Neural progenitor cell (in vitro differentiated cells): ENCODE results near the gene MYLIP.

Experiments
- EZH2 ChIP-seq: fragments of 200-600 bp; sonication (generic); IDR thresholded peaks from 2 replicates; pipeline ENCODE4 v1.6.1; 2017; ENCODE audit warnings: antibody characterized with exemption, mild to moderate bottlenecking, moderate library complexity
- TF ChIP-seq, protein P1 (sequence below): fragments of 200-600 bp; sonication (generic); IDR thresholded peaks from 2 replicates; pipeline ENCODE4 v1.5.1; 2017; ENCODE audit warnings: antibody characterized with exemption, mild to moderate bottlenecking

DNA sequence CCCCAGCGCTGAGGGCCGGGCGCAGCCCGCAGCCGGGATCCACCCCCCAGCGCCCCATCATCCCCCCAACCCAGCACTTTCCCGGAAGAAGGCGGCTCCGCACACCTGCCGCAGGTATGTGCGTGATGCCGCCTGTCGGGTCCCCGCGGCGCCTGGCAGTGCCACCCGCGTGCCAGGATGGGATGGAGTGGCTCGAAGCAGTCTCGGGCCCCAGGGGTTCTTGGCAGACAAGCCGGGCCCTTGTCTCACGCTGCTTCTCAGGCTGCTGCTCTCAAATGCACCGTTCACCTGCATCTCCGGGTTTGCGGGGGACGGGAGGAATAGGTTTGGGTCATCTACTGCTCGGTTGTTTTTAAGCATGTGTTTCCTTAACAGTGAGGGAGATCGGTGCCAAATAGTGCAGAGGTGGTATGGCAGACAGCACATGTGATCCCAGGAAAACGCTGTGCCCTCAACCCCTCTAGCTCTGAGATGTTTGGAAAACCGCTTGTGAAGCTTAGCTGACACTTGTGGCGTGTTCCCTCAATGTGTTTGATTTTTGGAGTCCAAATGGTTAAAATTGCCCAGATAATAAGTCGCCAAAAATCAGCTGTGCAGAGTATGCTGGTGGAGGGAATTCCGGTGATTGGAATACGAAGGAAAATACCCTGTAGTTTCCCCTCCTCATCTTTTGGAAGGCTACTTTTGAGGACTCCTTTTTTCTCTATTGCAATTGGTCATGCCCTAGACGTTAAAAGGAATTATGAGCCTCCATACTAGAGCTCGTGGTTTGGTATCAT lies 926 bp downstream of the MYLIP start:
- TF ChIP-seq, protein P1, sequence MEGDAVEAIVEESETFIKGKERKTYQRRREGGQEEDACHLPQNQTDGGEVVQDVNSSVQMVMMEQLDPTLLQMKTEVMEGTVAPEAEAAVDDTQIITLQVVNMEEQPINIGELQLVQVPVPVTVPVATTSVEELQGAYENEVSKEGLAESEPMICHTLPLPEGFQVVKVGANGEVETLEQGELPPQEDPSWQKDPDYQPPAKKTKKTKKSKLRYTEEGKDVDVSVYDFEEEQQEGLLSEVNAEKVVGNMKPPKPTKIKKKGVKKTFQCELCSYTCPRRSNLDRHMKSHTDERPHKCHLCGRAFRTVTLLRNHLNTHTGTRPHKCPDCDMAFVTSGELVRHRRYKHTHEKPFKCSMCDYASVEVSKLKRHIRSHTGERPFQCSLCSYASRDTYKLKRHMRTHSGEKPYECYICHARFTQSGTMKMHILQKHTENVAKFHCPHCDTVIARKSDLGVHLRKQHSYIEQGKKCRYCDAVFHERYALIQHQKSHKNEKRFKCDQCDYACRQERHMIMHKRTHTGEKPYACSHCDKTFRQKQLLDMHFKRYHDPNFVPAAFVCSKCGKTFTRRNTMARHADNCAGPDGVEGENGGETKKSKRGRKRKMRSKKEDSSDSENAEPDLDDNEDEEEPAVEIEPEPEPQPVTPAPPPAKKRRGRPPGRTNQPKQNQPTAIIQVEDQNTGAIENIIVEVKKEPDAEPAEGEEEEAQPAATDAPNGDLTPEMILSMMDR, result no peak
- TF ChIP-seq EZH2, result no peak
